Fibroblast of the aortic adventitia (primary cell): ENCODE measurements around the gene KLF7. TPM values are rescaled to one million over a fixed set of nuclear protein-coding genes. Genes with fewer than 3 reads are reported as not detected.
A peak's percentile ranks its signal among the peaks of the same experiment; 100 is the strongest.

Experiments used
- DNase-seq: peaks from one replicate; pipeline ENCODE4 v3.0.0-alpha.2; 2010; ENCODE audit warnings: low read depth
- H3K4me3 ChIP-seq: 2 replicates; pipeline ENCODE4 v1.5.1; 2011; ENCODE audit warnings: low read depth, mild to moderate bottlenecking, control low read depth, low read length, moderate library complexity
- total RNA-seq: library from RNA; depleted of rRNA; stranded (reverse); fragments of >200 nt; gene quantifications from 2 replicates; pipeline ENCODE4 v1.2.3, GENCODE V29; 2012; ENCODE audit warnings: low replicate concordance
- TF ChIP-seq, protein P1 (sequence below): IDR thresholded peaks from 2 replicates; pipeline ENCODE4 v1.5.1; 2011; ENCODE audit warnings: mild to moderate bottlenecking, low read length, control low read depth, inconsistent platforms; ENCODE audit not compliant: insufficient read depth

The KLF7 gene
- total RNA-seq, 1 donor: 38.5 TPM

DNA sequence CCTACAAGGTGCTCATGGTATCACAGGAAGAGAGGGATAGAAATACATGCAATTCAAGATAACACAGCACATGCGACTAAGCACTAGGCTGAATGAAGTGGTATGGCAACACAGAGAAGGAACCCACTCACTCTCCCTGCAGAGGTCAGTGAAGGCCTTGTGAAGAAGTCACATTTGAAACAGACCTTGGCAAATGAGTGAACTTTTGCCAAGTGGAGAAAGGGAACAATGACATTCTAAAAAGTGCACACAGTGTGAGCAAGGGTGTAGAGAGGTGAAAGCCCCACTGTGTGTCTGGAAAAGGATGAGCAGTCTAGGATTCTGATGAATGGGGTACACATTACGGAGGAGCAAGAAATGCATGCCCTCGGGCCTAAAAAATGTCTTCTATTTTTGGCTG, 23.3 kb downstream of the KLF7 start:
- no peak overlapping the region for H3K4me3 ChIP-seq
- peak; percentile 36 for DNase-seq
- TF ChIP-seq, protein P1, sequence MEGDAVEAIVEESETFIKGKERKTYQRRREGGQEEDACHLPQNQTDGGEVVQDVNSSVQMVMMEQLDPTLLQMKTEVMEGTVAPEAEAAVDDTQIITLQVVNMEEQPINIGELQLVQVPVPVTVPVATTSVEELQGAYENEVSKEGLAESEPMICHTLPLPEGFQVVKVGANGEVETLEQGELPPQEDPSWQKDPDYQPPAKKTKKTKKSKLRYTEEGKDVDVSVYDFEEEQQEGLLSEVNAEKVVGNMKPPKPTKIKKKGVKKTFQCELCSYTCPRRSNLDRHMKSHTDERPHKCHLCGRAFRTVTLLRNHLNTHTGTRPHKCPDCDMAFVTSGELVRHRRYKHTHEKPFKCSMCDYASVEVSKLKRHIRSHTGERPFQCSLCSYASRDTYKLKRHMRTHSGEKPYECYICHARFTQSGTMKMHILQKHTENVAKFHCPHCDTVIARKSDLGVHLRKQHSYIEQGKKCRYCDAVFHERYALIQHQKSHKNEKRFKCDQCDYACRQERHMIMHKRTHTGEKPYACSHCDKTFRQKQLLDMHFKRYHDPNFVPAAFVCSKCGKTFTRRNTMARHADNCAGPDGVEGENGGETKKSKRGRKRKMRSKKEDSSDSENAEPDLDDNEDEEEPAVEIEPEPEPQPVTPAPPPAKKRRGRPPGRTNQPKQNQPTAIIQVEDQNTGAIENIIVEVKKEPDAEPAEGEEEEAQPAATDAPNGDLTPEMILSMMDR: no peak

DNA sequence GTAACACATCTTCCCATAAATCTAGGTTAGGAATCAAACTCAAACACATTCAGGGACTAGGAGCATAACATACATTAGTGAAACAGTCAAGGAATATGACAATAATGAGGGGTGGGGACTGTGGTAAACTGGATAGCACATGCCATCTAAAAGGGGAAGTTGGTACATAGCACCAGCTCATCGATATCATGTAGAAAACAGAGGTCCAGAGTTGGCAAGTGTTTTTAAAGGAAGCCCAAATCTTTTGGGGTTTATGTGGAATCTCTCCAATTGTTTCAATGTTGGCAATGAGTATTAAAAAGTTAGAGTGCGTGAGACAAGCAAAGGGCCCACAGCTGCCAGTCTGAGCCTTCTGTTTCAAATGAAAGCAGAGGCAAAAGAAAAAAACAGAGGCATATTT, 24.4 kb downstream of the KLF7 start:
- no peak overlapping the region for H3K4me3 ChIP-seq
- no peak for DNase-seq
- TF ChIP-seq, protein P1: no peak

DNA sequence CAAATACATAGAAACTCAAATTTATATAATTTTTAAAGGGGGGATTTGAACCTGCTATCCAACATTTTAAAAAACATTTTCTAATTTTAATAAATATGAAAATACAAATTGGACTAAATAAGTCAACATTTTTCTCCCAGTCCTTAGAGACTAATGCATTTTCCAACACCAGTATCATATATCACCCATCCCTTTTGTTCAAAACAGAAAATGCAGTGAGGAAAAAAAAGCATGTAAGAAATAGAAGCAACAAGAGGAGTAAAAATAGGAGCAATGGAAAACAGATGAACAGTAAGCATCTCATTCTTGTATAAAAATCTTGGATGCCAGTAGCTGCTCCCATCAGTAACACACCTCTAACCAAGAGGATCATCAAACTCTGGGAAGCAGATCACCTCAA, 25.5 kb downstream of the KLF7 start:
- DNase-seq: no peak
- H3K4me3 ChIP-seq: no peak overlapping the region

DNA sequence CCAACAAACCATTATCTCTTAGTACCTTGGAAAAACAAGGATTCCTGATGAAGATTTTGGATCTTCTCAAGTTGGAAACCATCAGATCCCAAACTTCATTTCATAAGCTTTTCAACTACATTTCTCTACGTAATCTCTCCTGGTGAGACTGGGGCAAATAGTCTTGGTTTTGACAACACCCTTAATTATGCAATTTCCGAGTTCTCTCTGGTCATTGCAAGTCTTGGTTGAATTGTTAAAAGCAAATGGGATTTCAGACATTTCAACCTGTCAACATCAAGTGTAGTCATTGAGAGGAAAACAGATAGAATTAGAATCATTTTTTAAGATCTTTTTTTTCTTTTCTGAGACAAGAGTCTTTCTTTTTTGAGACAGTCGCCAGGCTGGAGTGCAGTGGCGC, 26.2 kb downstream of the KLF7 start:
- DNase-seq: no peak
- TF ChIP-seq, protein P1: no peak
- no peak overlapping the region for H3K4me3 ChIP-seq

More for the DNA sequence above, 25.5 kb downstream of the KLF7 start:
- TF ChIP-seq, protein P1: no peak

DNA sequence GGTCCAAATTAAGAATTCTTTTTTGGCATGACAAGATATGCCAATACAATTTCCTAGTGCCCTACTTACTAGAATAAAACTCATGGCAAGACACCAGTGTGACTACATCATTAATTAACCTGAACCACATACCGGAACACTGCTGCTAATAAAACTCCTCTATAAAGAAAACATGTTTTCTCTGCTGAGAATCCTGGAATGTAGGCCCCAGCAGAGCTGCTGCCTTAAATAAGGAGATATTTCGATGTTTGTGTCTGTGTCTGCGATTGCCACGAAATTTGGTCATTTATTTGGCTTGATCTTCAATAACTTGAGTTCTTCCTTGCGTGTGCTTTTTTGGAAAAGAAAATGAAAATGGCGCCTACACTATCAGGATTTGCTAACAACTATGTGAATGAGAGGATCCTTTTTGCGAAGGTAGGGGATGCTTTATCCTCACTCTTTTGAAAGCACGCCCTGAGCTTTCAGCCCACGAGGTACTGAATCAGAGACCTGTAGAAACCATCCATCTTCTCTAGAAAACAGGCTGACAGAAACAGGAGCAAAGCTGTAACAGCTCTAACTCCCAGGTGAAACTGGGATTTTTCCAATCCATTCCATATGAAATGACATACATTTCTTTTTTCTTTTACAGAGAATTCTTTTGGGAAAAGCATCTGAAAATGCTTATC, 27.0 kb downstream of the KLF7 start:
- TF ChIP-seq, protein P1: no peak
- DNase-seq: no peak
- H3K4me3 ChIP-seq: no peak overlapping the region

DNA sequence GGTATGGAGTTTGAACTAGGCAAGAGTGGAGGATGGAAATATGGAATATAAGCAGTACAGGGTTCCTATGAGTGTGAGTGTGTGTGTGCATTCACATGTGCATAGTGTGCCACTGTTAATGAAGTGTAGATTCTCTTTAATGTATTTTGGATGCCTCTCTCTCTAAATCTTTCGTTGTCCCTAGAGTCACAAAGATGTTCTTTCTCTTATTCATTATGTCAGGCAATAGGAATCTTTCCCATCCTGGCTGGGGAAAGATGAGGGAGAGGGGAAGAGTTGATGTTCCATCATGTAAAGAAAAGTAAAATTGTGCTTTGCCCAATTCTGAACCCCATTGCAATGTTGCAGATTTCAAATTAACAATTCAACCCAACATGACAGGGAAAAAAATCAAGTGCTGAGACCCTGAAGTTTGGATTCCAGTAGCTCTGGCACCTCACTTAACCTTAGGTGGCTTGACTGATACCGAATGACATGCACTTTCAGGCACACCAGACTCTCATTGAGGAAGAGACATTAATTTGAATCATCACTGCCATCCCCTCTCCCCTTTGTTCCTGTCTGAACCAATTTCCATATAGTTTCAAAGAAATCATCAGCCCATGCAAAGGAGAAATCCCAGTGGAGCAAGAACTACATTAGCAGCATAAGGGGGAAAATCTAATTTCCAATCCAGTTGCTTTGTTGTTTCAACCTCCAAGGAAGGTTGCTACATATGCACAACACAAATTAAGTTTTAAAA, 28.0 kb downstream of the KLF7 start:
- TF ChIP-seq, protein P1: no peak
- DNase-seq: no peak
- no peak overlapping the region for H3K4me3 ChIP-seq

DNA sequence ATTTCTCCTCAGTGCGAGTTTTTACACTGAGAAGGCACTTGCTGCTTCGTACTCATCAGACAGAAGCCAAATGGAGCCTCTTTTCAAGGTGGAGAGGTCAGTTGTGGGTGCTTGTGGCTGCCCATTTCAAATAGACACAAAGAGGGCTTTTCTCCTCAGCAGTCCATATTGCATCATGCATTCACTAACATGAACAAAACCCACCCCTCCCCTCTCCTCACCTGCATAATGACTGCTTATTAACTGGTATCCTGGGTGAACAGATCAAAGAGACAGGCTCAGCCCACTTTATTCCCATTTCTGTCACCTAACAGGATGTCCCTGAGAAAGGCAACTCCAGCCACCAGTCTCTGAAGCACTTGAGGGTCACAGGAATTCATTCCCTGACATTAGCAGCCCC, 28.9 kb downstream of the KLF7 start:
- TF ChIP-seq, protein P1: no peak
- H3K4me3 ChIP-seq: no peak overlapping the region
- DNase-seq: no peak
